CD14-positive monocyte (primary cell): ENCODE measurements around the gene C9orf43. TPM values are rescaled to one million over a fixed set of nuclear protein-coding genes. Genes with fewer than 3 reads are reported as not detected.
"Not testable (repeated sequence)": the region's sequence is repeated elsewhere in the genome, so short reads cannot be mapped to it uniquely, and the experiment has no call there.

Experiments used
- DNase-seq, 3 donors: peaks; one replicate each; pipeline ENCODE4 v3.0.0-alpha.2; 2011 to 2022
- H2AFZ ChIP-seq: 2 replicates; pipeline ENCODE4 v1.6.0; 2012; ENCODE audit warnings: mild to moderate bottlenecking, low read depth, low read length, inconsistent platforms; ENCODE audit not compliant: insufficient read depth, poor library complexity, severe bottlenecking
- H3K27ac ChIP-seq, 2 donors: 1 replicate in 1 of 2; 2 replicates in 1 of 2; pipeline ENCODE4 v1.5.1; 2012 to 2013; ENCODE audit warnings: low read length in 2 of 2, control low read depth in 1 of 2, inconsistent platforms in 1 of 2, low read depth in 1 of 2, mild to moderate bottlenecking in 1 of 2
- H3K27me3 ChIP-seq, 2 donors: one replicate each; pipeline versions ENCODE4 v1.6.0 to v1.6.1; 2011 to 2013; ENCODE audit warnings: low read length in 2 of 2; ENCODE audit not compliant: control insufficient read depth in 2 of 2, insufficient read depth in 2 of 2
- H3K36me3 ChIP-seq, 2 donors: replicated peaks in 1 of 2; 1 replicate in 1 of 2; 2 replicates in 1 of 2; pipeline versions ENCODE4 v1.5.1 to v1.6.1; 2012 to 2013; ENCODE audit warnings: low read length in 2 of 2, control low read depth in 1 of 2, inconsistent platforms in 1 of 2, mild to moderate bottlenecking in 1 of 2; ENCODE audit not compliant: insufficient read depth in 2 of 2, control insufficient read depth in 1 of 2
- H3K4me1 ChIP-seq, 2 donors: 1 replicate in 1 of 2; 2 replicates in 1 of 2; pipeline versions ENCODE4 v1.5.1 to v1.6.1; 2012 to 2013; ENCODE audit warnings: low read length in 2 of 2, control low read depth in 1 of 2, inconsistent platforms in 1 of 2, mild to moderate bottlenecking in 1 of 2, moderate library complexity in 1 of 2; ENCODE audit not compliant: insufficient read depth in 2 of 2, control insufficient read depth in 1 of 2
- H3K4me2 ChIP-seq: replicated peaks from 2 replicates; pipeline ENCODE3; 2012; ENCODE audit warnings: low read length, moderate library complexity, mild to moderate bottlenecking; ENCODE audit not compliant: poor library complexity, severe bottlenecking; ENCODE audit errors: extremely low read depth
- H3K4me3 ChIP-seq, 3 experiments: fragments of 200-600 bp in 1 of 3; sonication (generic) in 1 of 3; replicated peaks in 1 of 3; 1 replicate in 2 of 3; 2 replicates in 1 of 3; pipeline ENCODE4 v1.5.1; 2011 to 2013; ENCODE audit warnings: low read length in 3 of 3, mild to moderate bottlenecking in 3 of 3, control low read depth in 2 of 3, low read depth in 2 of 3, inconsistent platforms in 1 of 3, moderate library complexity in 1 of 3
- H3K79me2 ChIP-seq: 2 replicates; pipeline ENCODE4 v1.6.0; 2012; ENCODE audit warnings: mild to moderate bottlenecking, control low read depth, inconsistent platforms, low read length, moderate library complexity; ENCODE audit not compliant: insufficient read depth
- H3K9ac ChIP-seq: 2 replicates; pipeline ENCODE4 v1.6.0; 2017; ENCODE audit warnings: low read length, mild to moderate bottlenecking; ENCODE audit not compliant: insufficient read depth, poor library complexity, severe bottlenecking
- H3K9me3 ChIP-seq, 2 donors: replicated peaks in 1 of 2; 1 replicate in 1 of 2; 2 replicates in 1 of 2; pipeline versions ENCODE4 v1.5.1 to v1.6.1; 2012 to 2013; ENCODE audit warnings: low read length in 2 of 2, control low read depth in 1 of 2; ENCODE audit not compliant: control insufficient read depth in 1 of 2, insufficient read depth in 1 of 2
- H4K20me1 ChIP-seq: 2 replicates; pipeline ENCODE4 v1.6.0; 2012; ENCODE audit warnings: mild to moderate bottlenecking, low read length, control low read depth, moderate library complexity; ENCODE audit not compliant: insufficient read depth
- H3K27ac Mint-ChIP-seq, 7 donors: one replicate each; pipeline ENCODE4 v1.8.0; 2020; ENCODE audit warnings: mild to moderate bottlenecking in 7 of 7, mixed read lengths in 7 of 7, moderate library complexity in 6 of 7, inconsistent platforms in 2 of 7
- H3K27me3 Mint-ChIP-seq, 3 donors: one replicate each; pipeline ENCODE4 v1.8.0; 2021 to 2022; ENCODE audit warnings: low read depth in 3 of 3, mild to moderate bottlenecking in 3 of 3, mixed read lengths in 3 of 3, moderate library complexity in 3 of 3, inconsistent platforms in 1 of 3
- H3K36me3 Mint-ChIP-seq, 2 donors: one replicate each; pipeline ENCODE4 v1.8.0; 2020; ENCODE audit warnings: mixed read lengths in 2 of 2, inconsistent platforms in 1 of 2, mild to moderate bottlenecking in 1 of 2
- H3K4me1 Mint-ChIP-seq: one replicate; pipeline ENCODE4 v1.8.0; 2020; ENCODE audit warnings: mild to moderate bottlenecking, mixed read lengths
- H3K4me3 Mint-ChIP-seq, 2 donors: one replicate each; pipeline ENCODE4 v1.8.0; 2020; ENCODE audit warnings: mild to moderate bottlenecking in 2 of 2, mixed read lengths in 2 of 2, moderate library complexity in 1 of 2
- H3K9me3 Mint-ChIP-seq, 7 donors: one replicate each; pipeline ENCODE4 v1.8.0; 2020 to 2022; ENCODE audit warnings: mixed read lengths in 7 of 7, mild to moderate bottlenecking in 6 of 7, moderate library complexity in 6 of 7, inconsistent platforms in 2 of 7
- WGBS: methylation state at CpG from one replicate; pipeline ENCODE4 v1.1.5; 2013; ENCODE audit warnings: missing lambda C conversion rate; ENCODE audit not compliant: insufficient coverage; 5-methylcytosine and 5-hydroxymethylcytosine counted together
- intact Hi-C, 2 donors: fragments of 100-400 bp; cut with micrococcal nuclease; formaldehyde crosslinking; loops; one replicate each; pipeline versions ENCODE4 v1.15.0 to v1.15.1; 2023
- polyA plus RNA-seq, 3 donors: library from polyadenylated mRNA; depleted of rRNA in 1 of 3; unstranded in 2 of 3; stranded (reverse) in 1 of 3; fragments of 300-500 nt in 2 of 3; fragments of >200 nt in 1 of 3; fragmentation: Illumina TruSeq in 2 of 3; gene quantifications; 1 replicate in 2 of 3; 2 replicates in 1 of 3; pipeline ENCODE4 v1.2.3, GENCODE V29; 2012 to 2021
- TF ChIP-seq, protein P1 (sequence below): fragments of 200-600 bp; IDR thresholded peaks from one replicate; pipeline ENCODE4 v1.8.0; 2022; ENCODE audit warnings: antibody characterized with exemption, mild to moderate bottlenecking

The C9orf43 gene
- polyA plus RNA-seq, 3 donors, result 0.17 TPM; not detected in 2

DNA sequence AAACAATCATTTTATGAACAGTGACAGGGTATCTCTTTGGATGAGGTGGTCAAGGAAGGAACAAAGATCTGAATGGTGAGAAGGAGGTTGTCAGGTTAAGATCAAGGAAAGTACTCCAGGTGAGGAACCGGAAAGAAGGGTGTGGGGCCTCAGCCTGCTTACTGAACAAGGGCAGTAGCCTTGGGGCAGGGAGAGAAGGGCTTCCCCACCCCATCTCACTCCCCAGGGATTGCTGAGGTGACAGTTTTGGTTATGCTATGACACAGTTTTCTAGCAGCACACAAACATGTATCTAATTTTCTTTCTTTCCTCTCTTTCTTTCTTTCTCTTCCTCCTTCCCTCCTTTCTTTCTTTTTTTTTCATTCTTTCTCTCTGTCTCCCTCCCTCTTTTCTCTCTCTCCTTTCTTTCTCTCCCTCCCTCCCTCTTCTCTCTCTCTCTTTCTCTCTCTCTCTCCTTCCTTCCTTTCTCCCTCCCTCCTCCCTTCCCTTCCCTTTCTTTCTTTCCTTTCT lies 29.6 kb upstream of the C9orf43 start:
- Mint-ChIP-seq H3K27ac (no peak overlapping the region), H3K9me3 (no peaks in the 10 kb centered on the region), H3K27me3 (peaks cover 0 to 3% (median 2%) of the 10 kb centered on the region in 3 donors), H3K36me3 (peaks cover 5 to 19% of the 10 kb centered on the region in 2 donors), H3K4me3 (no peak overlapping the region), H3K4me1 (peaks cover 21% of the 10 kb centered on the region)
- TF ChIP-seq, protein P1, sequence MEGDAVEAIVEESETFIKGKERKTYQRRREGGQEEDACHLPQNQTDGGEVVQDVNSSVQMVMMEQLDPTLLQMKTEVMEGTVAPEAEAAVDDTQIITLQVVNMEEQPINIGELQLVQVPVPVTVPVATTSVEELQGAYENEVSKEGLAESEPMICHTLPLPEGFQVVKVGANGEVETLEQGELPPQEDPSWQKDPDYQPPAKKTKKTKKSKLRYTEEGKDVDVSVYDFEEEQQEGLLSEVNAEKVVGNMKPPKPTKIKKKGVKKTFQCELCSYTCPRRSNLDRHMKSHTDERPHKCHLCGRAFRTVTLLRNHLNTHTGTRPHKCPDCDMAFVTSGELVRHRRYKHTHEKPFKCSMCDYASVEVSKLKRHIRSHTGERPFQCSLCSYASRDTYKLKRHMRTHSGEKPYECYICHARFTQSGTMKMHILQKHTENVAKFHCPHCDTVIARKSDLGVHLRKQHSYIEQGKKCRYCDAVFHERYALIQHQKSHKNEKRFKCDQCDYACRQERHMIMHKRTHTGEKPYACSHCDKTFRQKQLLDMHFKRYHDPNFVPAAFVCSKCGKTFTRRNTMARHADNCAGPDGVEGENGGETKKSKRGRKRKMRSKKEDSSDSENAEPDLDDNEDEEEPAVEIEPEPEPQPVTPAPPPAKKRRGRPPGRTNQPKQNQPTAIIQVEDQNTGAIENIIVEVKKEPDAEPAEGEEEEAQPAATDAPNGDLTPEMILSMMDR, result no peak
- DNase-seq, result no peak
- H3K4me1 ChIP-seq, result peaks cover 9 to 20% of the 10 kb centered on the region in 2 donors
- no peaks in the 10 kb centered on the region for H3K79me2 ChIP-seq
- no peaks in the 10 kb centered on the region for H3K27me3 ChIP-seq
- WGBS, result no CpG with 5 or more reads among the region's 1 CpG
- H2AFZ ChIP-seq, result no peak overlapping the region
- no peak overlapping the region for H3K27ac ChIP-seq
- no peaks in the 10 kb centered on the region for H4K20me1 ChIP-seq
- intact Hi-C loops, result no loop called here
- no peak overlapping the region for H3K9ac ChIP-seq
- no peaks in the 10 kb centered on the region for H3K9me3 ChIP-seq
- no peaks in the 10 kb centered on the region for H3K36me3 ChIP-seq
- no peak overlapping the region for H3K4me2 ChIP-seq
- H3K4me3 ChIP-seq, result no peak overlapping the region

DNA sequence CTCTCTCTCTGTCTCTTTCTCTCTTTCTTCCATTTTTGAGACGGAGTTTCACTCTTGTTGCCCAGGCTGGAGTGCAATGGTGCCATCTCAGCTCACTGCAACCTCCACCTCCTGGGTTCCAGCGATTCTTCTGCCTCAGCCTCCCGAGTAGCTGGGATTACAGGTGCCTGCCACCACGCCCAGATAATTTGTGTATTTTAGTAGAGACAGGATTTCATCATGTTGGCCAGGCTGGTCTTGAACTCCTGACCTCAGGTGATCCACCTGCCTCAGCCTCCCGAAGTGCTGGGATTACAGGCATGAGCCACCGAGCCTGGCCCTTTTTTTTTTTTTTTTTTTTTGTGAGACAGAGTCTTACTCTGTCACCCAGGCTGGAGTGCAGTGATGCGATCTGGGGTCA lies 29.1 kb upstream of the C9orf43 start:
- H3K9me3 ChIP-seq, H3K27ac Mint-ChIP-seq, H3K4me3 Mint-ChIP-seq: not testable (repeated sequence)

More for the DNA sequence above, 29.1 kb upstream of the C9orf43 start:
- H3K4me3 ChIP-seq, H3K36me3 ChIP-seq, H3K9ac ChIP-seq, H3K4me2 ChIP-seq, H3K27ac ChIP-seq, H3K9me3 Mint-ChIP-seq, H3K79me2 ChIP-seq, H2AFZ ChIP-seq, H4K20me1 ChIP-seq, H3K27me3 ChIP-seq, H3K27me3 Mint-ChIP-seq, DNase-seq, intact Hi-C loops: not testable (repeated sequence)
- no CpG with 5 or more reads among the region's 7 CpGs for WGBS
- Mint-ChIP-seq H3K4me1 (peaks cover 20% of the 10 kb centered on the region), H3K36me3 (peaks cover 6 to 22% of the 10 kb centered on the region in 2 donors)
- peaks cover 10 to 20% of the 10 kb centered on the region in 2 donors for H3K4me1 ChIP-seq
